HCT116 (cell line): ENCODE data around the gene CPM. TPM values are rescaled to one million over a fixed set of nuclear protein-coding genes. Genes with fewer than 3 reads are reported as not detected.

ENCODE experiments used
- ATAC-seq: fragments of 200-7000 bp; cut with Tn5 transposase; 2 replicates; pipeline ENCODE4 v1.9.1; 2020; ENCODE audit warnings: mild to moderate bottlenecking, moderate library complexity
- BruUV-seq: library from RNA; stranded (reverse); fragments of 400-500 nt; replicated peaks from 2 replicates; lab custom pipeline; 2021; lab: Mats Ljungman, UMichigan
- CTCF ChIA-PET: fragments of 300-600 bp; sonication (Branson Sonifier 250); formaldehyde crosslinking; loops from one replicate; lab custom pipeline; 2021; ENCODE audit warnings: antibody characterized with exemption; lab: Charles Lee
- POLR2A ChIA-PET: fragments of 300-600, 350-600 bp; sonication (Branson Sonifier 250); formaldehyde crosslinking; loops from one replicate; lab custom pipeline; 2021; ENCODE audit warnings: antibody characterized with exemption; lab: Charles Lee
- RAD21 ChIA-PET, 2 experiments: fragments of 300-600 bp; sonication (Branson Sonifier 250); formaldehyde crosslinking; loops; one replicate each; lab custom pipeline; 2023; ENCODE audit warnings: low total read pairs in 2 of 2; ENCODE audit not compliant: uncharacterized antibody in 2 of 2, unreplicated experiment in 2 of 2, low non-redundant PET in 1 of 2; lab: Charles Lee
- DNase-seq: peaks from one replicate; pipeline ENCODE4 v3.0.0-alpha.2; 2010; ENCODE audit warnings: low read depth, low spot score
- H2AFZ ChIP-seq: fragments of 200-600 bp; shearing (Covaris generic), sonication (generic); 2 replicates; pipeline ENCODE4 v1.6.1; 2017; ENCODE audit warnings: low read depth, mixed run types, mixed read lengths, antibody characterized with exemption, low read length; ENCODE audit not compliant: poor library complexity, severe bottlenecking
- H3K27ac ChIP-seq: 2 replicates; pipeline ENCODE4 v1.5.1; 2012; ENCODE audit warnings: low read depth, low read length
- H3K27me3 ChIP-seq: fragments of 200-600 bp; sonication (generic); 2 replicates; pipeline ENCODE4 v1.6.1; 2016; ENCODE audit warnings: mixed run types, low read length, mixed read lengths; ENCODE audit not compliant: insufficient read depth
- H3K36me3 ChIP-seq, 2 experiments: fragments of 200-500 bp in 1 of 2; fragments of 200-600 bp in 1 of 2; sonication (Bioruptor generic) in 1 of 2; sonication (generic) in 1 of 2; 2 replicates each; pipeline versions ENCODE4 v1.5.1 to v1.6.1; 2014 to 2016; ENCODE audit warnings: low read length in 2 of 2, inconsistent platforms in 1 of 2, mixed read lengths in 1 of 2, mixed run types in 1 of 2; ENCODE audit not compliant: insufficient read depth in 2 of 2, control insufficient read depth in 1 of 2
- H3K4me1 ChIP-seq, 2 experiments: fragments of 200-600 bp in 1 of 2; sonication (generic) in 1 of 2; 2 replicates each; pipeline versions ENCODE4 v1.5.1 to v1.6.1; 2012 to 2017; ENCODE audit warnings: low read length in 2 of 2, inconsistent platforms in 1 of 2, mild to moderate bottlenecking in 1 of 2, mixed read lengths in 1 of 2, mixed run types in 1 of 2, moderate library complexity in 1 of 2; ENCODE audit not compliant: insufficient read depth in 2 of 2, control insufficient read depth in 1 of 2
- H3K4me2 ChIP-seq: fragments of 200-600 bp; sonication (generic); 2 replicates; pipeline ENCODE4 v1.6.1; 2017; ENCODE audit warnings: mixed run types, low read length, mixed read lengths
- H3K4me3 ChIP-seq, 2 experiments: fragments of 200-600 bp in 1 of 2; sonication (generic) in 1 of 2; replicated peaks in 1 of 2; 2 replicates each; pipeline ENCODE4 v1.5.1; 2011 to 2016; ENCODE audit warnings: low read length in 2 of 2, control low read depth in 1 of 2, low read depth in 1 of 2, mild to moderate bottlenecking in 1 of 2, mixed read lengths in 1 of 2, mixed run types in 1 of 2
- H3K79me2 ChIP-seq: fragments of 200-600 bp; sonication (generic); 2 replicates; pipeline ENCODE4 v1.6.1; 2017; ENCODE audit warnings: mild to moderate bottlenecking, mixed run types, low read length, moderate library complexity, mixed read lengths; ENCODE audit not compliant: insufficient read depth
- H3K9ac ChIP-seq: fragments of 200-600 bp; sonication (generic); 2 replicates; pipeline ENCODE4 v1.6.1; 2016; ENCODE audit warnings: low read length, mixed read lengths
- H3K9me2 ChIP-seq: fragments of 200-600 bp; sonication (generic), shearing (Covaris generic); 2 replicates; pipeline ENCODE4 v1.6.1; 2017; ENCODE audit warnings: mixed run types, mild to moderate bottlenecking, moderate library complexity; ENCODE audit not compliant: insufficient read depth
- H3K9me3 ChIP-seq, 2 experiments: fragments of 200-500 bp in 1 of 2; fragments of 200-600 bp in 1 of 2; sonication (Bioruptor generic) in 1 of 2; sonication (generic) in 1 of 2; 2 replicates each; pipeline ENCODE4 v1.6.1; 2014 to 2017; ENCODE audit warnings: low read length in 2 of 2, mixed read lengths in 2 of 2, inconsistent platforms in 1 of 2, low read depth in 1 of 2, mild to moderate bottlenecking in 1 of 2, mixed run types in 1 of 2, moderate library complexity in 1 of 2; ENCODE audit not compliant: control insufficient read depth in 1 of 2, insufficient read depth in 1 of 2
- H4K20me1 ChIP-seq: fragments of 200-600 bp; sonication (generic), shearing (Covaris generic); 2 replicates; pipeline ENCODE4 v1.6.1; 2017; ENCODE audit warnings: mixed run types, mild to moderate bottlenecking, moderate library complexity; ENCODE audit not compliant: insufficient read depth
- CBX3 ChIP-seq: IDR thresholded peaks from 2 replicates; pipeline ENCODE4 v1.6.1; 2012; ENCODE audit warnings: low read depth
- CEBPB ChIP-seq: IDR thresholded peaks from 2 replicates; pipeline ENCODE4 v1.6.1; 2012; ENCODE audit warnings: low read depth
- ELF1 ChIP-seq: IDR thresholded peaks from 2 replicates; pipeline ENCODE4 v1.6.1; 2012; ENCODE audit warnings: low read depth, borderline replicate concordance
- EZH2 ChIP-seq: fragments of 200-600 bp; sonication (generic); IDR thresholded peaks from 2 replicates; pipeline ENCODE4 v1.6.1; 2017; ENCODE audit warnings: antibody characterized with exemption, mixed run types
- EZH2phosphoT487 ChIP-seq: fragments of 200-600 bp; IDR thresholded peaks from 2 replicates; pipeline ENCODE4 v1.6.1; 2018; ENCODE audit warnings: antibody characterized with exemption, borderline replicate concordance
- JUND ChIP-seq: IDR thresholded peaks from 2 replicates; pipeline ENCODE4 v1.6.1; 2012
- RAD21 ChIP-seq: IDR thresholded peaks from 2 replicates; pipeline ENCODE4 v1.6.1; 2012; ENCODE audit warnings: low read depth, mild to moderate bottlenecking
- SIN3A ChIP-seq: IDR thresholded peaks from 2 replicates; pipeline ENCODE4 v1.6.1; 2012; ENCODE audit warnings: low read depth
- SRF ChIP-seq: IDR thresholded peaks from 2 replicates; pipeline ENCODE4 v1.6.1; 2012; ENCODE audit warnings: low read depth
- ZFX ChIP-seq: fragments of 450-650 bp; IDR thresholded peaks from 2 replicates; pipeline ENCODE4 v1.6.1; 2017
- ZNF274 ChIP-seq: fragments of 200-500 bp; sonication (Bioruptor generic); IDR thresholded peaks from 2 replicates; pipeline ENCODE4 v1.6.1; 2014; ENCODE audit warnings: mild to moderate bottlenecking, low read depth, low read length, inconsistent platforms
- intact Hi-C: fragments of 100-400 bp; cut with micrococcal nuclease; formaldehyde crosslinking; loops from 2 replicates; pipeline ENCODE4 v1.10.0; 2022
- total RNA-seq: library from RNA; stranded (reverse); gene quantifications from one replicate; pipeline ENCODE4 v1.2.1, GENCODE V29; 2021; ENCODE audit not compliant: unreplicated experiment
- TF ChIP-seq, protein P1 (sequence below): IDR thresholded peaks from 2 replicates; pipeline ENCODE4 v1.6.1; 2012
- TF ChIP-seq, protein P2 (sequence below): IDR thresholded peaks from 2 replicates; pipeline ENCODE4 v1.6.1; 2012; ENCODE audit warnings: low read depth
- TF ChIP-seq, protein P3 (sequence below): IDR thresholded peaks from 2 replicates; pipeline ENCODE4 v1.6.1; 2011; ENCODE audit warnings: mild to moderate bottlenecking, low read length, moderate library complexity; ENCODE audit not compliant: insufficient replicate concordance; ENCODE audit errors: extremely low read depth

The CPM gene
- total RNA-seq, 1 experiment from 2014 or later: 5.3 TPM

DNA sequence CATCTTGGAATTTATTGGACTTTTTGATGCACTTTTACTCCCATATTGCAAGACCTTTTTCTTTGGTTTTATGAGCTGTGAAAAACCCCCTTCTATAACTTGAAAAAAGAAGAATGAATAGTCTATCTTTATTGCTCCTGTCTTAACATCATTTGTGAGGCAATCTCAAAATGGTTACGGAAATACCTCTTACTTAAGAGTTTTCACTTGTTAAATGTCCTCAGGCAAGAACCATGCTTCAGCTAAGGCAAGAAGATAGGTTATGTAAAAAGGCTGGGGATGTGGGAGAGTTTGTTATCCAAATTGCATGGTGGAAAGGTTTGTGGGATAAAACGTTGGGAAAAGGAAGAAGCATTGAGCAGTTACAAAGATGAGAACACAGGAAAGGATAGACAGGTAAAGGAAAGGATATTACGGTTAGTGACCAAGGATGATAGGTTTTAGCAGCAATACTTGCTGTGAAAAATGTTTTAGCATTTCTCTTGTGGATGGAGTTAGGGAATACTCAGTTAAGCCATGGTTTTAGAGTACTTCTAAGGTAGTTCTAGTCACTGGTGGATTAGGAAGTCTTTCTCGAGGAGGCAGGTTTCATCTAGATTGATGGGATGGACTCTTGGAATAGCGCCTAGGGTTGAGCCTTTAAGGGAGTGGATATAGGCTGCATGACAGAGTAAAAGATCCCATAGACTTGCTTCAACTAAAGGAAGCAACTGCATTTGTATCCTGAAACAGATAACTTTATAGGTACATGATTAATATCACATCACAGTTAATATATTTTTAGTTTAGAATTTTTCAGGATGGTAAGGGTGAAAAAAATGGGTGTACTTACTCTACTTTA is 94.7 kb downstream of the CPM start:
- no TSS peak for BruUV-seq
- no peak overlapping the region for H3K27ac ChIP-seq
- no peak overlapping the region for H3K4me3 ChIP-seq
- no peaks in the 10 kb centered on the region for H3K9me3 ChIP-seq
- H3K27me3 ChIP-seq: no peaks in the 10 kb centered on the region
- POLR2A ChIA-PET: no interaction called here
- H3K9ac ChIP-seq: no peak overlapping the region
- peaks cover 59 to 66% of the 10 kb centered on the region in 2 experiments for H3K36me3 ChIP-seq
- H3K79me2 ChIP-seq: peaks cover 37% of the 10 kb centered on the region
- H3K4me1 ChIP-seq: no peaks in the 10 kb centered on the region
- ATAC-seq (no peak), DNase-seq (no peak)
- RAD21 ChIA-PET: no interaction called here
- CTCF ChIA-PET: no interaction called here
- peaks cover 4% of the 10 kb centered on the region for H4K20me1 ChIP-seq
- H2AFZ ChIP-seq: no peak overlapping the region
- intact Hi-C loops: no loop called here
- H3K4me2 ChIP-seq: no peak overlapping the region
- TF ChIP-seq SIN3A (no peak), EZH2phosphoT487 (no peak), ELF1 (no peak), ZFX (no peak), JUND (no peak), SRF (no peak), EZH2 (no peak), CBX3 (no peak), ZNF274 (no peak), CEBPB (no peak), RAD21 (no peak)
- TF ChIP-seq, protein P1, sequence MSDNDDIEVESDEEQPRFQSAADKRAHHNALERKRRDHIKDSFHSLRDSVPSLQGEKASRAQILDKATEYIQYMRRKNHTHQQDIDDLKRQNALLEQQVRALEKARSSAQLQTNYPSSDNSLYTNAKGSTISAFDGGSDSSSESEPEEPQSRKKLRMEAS: no peak
- TF ChIP-seq, protein P2, sequence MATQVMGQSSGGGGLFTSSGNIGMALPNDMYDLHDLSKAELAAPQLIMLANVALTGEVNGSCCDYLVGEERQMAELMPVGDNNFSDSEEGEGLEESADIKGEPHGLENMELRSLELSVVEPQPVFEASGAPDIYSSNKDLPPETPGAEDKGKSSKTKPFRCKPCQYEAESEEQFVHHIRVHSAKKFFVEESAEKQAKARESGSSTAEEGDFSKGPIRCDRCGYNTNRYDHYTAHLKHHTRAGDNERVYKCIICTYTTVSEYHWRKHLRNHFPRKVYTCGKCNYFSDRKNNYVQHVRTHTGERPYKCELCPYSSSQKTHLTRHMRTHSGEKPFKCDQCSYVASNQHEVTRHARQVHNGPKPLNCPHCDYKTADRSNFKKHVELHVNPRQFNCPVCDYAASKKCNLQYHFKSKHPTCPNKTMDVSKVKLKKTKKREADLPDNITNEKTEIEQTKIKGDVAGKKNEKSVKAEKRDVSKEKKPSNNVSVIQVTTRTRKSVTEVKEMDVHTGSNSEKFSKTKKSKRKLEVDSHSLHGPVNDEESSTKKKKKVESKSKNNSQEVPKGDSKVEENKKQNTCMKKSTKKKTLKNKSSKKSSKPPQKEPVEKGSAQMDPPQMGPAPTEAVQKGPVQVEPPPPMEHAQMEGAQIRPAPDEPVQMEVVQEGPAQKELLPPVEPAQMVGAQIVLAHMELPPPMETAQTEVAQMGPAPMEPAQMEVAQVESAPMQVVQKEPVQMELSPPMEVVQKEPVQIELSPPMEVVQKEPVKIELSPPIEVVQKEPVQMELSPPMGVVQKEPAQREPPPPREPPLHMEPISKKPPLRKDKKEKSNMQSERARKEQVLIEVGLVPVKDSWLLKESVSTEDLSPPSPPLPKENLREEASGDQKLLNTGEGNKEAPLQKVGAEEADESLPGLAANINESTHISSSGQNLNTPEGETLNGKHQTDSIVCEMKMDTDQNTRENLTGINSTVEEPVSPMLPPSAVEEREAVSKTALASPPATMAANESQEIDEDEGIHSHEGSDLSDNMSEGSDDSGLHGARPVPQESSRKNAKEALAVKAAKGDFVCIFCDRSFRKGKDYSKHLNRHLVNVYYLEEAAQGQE: no peak
- TF ChIP-seq, protein P3, sequence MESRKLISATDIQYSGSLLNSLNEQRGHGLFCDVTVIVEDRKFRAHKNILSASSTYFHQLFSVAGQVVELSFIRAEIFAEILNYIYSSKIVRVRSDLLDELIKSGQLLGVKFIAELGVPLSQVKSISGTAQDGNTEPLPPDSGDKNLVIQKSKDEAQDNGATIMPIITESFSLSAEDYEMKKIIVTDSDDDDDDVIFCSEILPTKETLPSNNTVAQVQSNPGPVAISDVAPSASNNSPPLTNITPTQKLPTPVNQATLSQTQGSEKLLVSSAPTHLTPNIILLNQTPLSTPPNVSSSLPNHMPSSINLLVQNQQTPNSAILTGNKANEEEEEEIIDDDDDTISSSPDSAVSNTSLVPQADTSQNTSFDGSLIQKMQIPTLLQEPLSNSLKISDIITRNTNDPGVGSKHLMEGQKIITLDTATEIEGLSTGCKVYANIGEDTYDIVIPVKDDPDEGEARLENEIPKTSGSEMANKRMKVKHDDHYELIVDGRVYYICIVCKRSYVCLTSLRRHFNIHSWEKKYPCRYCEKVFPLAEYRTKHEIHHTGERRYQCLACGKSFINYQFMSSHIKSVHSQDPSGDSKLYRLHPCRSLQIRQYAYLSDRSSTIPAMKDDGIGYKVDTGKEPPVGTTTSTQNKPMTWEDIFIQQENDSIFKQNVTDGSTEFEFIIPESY: no peak
- no peaks in the 10 kb centered on the region for H3K9me2 ChIP-seq
